Activated naive CD8-positive, alpha-beta T cell treated with anti-CD3 and anti-CD28 coated beads, Interleukin-2, amount 50 U/mL, for 16 hours (primary cell): ENCODE results near the gene RAB23.

Experiments
- DNase-seq: peaks from one replicate; pipeline ENCODE4 v3.0.0-alpha.2; 2020; ENCODE audit warnings: low read depth, low spot score

Gene RAB23

DNA sequence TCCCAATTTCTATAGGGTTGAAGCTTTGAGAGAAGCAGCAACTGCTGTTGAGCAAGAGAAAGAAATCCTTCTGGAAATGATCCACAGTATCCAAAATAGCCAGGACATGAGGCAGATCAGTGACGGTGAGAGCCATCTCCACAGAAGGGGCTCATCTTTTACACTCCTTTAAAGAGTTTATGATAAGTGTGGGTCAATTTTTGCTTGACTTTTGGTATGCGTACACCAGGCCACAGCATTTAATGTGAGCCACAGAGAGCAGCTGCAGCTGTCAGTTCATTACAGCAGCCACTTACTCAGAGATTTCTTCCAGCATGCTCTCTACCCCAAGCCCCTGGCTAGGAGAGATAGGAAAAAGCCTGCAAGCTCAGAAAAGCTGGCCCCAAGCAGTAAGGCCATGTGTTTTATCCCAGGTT lies 40.1 kb downstream of the RAB23 start:
- no peak for DNase-seq

DNA sequence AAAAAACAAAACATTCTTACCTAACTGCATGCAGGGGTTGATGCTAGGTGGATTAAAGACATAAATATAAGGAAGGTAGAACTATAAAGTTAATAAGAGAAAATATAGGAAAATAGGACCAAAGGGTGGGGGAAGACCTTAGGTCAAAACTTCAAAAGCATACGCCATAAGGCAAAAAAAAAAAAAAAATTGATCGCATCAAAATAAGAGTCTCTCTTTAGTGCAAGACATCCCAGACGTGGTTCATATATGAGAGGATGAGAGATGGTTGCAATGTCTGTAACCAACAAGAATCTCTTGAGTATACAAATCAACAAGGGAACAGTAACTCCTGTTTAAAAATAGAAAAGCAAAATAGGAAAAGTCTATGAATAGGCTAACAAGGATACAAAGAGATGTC lies 41.5 kb downstream of the RAB23 start:
- no peak for DNase-seq

- DNase-seq, result no peak
These were observed 44.4 kb downstream of the RAB23 start for GRCh38 chr6:57177545-57178265.

- DNase-seq, result no peak
These were observed 47.6 kb downstream of the RAB23 start for GRCh38 chr6:57174511-57174907.

DNA sequence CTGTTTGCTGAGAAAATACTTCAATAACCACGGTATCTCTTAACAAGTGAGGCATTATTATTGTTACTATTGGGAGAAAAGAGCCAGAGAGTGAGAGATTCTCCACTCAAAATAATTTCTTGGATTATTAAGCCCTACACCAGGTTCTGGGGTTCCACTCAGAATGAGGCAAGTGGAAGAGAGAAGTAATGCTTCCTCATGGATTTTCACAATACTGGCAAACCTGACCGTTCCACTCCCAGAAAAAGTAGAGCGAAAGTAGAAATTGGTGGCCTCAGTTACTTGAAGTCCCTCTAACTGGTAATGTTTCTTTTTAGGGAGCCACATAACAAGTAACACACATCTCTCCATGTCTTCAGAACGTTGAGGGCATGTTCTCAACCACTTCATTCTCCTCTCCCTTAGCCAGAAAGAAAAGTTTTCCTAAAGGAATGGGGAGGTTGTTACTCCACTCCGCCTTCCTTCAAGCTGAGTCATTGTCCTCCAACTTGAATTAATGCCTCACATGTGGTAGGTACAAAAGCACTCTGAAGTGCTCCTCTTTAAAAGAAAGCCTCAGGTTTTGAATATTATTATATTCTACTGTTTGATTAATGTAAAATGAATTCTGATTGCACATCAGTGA lies 48.1 kb downstream of the RAB23 start:
- no peak for DNase-seq

GRCh38 chr6:57173056-57173885 lies 48.8 kb downstream of the RAB23 start:
- no peak for DNase-seq

DNA sequence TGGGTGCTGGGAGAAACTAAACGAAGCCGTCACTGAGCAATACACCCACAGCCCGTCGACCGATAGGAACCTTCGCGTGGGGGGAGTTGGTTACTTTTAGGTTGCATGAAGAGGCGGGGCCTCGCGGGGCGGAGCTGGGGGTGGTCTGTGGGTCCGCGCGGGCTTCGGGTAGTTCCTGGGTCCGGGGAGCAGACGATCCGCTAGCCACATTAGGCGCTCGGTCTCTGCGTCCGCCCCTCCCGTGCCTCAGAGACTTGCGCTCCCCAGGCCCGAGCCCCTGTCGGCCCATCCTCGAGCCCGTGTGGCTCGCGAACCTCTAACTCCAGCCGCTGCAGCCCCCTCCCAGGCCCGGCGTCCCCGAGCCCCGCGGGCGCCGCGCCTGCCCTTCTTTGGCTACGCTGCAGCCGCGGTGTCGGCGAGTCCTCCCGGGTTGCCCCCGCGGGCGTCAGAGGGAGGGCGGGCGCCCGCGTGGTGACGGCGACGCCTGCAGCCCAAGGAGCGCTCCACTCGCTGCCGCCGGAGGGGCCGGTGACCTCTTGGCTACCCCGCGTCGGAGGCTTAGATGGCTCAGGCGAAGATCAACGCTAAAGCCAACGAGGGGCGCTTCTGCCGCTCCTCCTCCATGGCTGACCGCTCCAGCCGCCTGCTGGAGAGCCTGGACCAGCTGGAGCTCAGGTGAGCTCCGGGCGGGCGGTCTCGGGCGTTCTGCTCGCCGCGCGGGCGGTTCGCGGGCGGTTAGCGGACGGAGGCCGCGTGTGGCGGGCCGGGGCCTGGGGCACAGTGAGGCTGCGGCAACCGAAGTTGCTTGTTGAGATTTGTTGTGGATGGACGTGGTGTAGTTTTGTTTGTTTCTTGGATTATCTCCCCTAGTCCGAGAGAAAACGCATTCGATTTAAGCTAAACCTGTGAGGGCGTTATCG lies 49.7 kb downstream of the RAB23 start, which contains the start of gene BAG2:
Gene BAG2 (plus strand): TSS at position 191 of the 920 bp plus-strand sequence. CDS start 372 bp downstream, at position 563.
- peak; percentile 91 for DNase-seq

- no peak for DNase-seq
These were observed 57.0 kb downstream of the RAB23 start for GRCh38 chr6:57165080-57165479.

DNA sequence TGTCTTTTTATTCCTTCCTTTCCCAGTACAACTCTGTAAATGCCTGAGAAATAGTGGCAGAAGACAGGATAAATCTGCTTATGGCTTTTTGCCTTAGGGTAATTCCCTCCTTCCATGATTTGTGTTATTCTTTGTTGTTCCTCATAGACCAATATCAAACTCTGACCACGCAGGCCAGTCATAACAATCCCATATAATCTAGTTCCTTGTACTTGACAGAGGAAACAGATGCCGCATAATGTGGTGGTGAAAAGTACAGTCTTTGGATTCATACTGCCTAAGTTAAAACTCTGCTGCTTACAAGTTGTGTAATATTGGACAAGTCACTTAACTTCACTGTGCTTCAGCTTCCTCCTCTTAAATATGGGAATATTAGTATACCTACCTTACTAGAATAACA lies 58.2 kb downstream of the RAB23 start:
- DNase-seq, result no peak

- no peak for DNase-seq
These were observed 59.6 kb downstream of the RAB23 start for GRCh38 chr6:57162516-57162915.

GRCh38 chr6:57162028-57162427 lies 60.1 kb downstream of the RAB23 start:
- no peak for DNase-seq

DNA sequence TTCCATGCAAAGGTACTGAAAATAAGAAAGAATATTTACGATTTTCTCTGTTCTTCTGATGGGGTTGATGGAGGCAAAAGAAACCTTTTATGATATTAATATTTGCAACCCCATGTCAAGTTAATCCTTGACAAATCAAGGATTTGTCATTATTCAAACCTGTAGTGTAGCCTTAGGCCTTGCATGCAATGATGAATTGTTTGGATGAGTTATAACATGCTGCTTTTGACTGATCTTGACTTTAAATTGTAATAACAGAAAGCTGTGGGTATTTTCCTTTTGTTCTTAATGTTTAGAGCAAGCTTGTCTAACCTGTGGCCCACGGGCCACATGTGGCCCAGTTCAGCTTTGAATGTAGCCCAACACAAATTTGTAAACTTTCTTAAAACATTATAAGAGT lies 63.0 kb downstream of the RAB23 start:
- no peak for DNase-seq

DNA sequence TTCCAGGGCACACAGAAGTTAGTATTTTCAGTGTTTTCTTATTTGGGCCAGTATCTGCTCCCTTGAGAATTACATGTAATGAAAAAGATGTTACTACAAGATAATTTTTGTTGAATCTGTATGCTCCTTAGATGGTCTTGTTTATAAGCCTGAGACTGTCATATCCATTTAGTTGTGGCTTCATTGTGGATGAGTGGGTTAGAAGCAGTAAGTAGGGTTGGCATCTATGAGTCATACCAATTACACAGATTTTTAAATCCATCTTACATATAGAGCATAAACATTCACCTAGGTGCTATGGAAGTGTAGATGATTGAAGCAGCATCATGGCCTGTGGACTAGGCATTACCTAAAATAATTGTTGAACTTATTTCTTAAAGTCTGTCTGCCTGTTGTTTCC lies 63.4 kb downstream of the RAB23 start:
- no peak for DNase-seq

GRCh38 chr6:57147955-57148858 lies 73.9 kb downstream of the RAB23 start:
- no peak for DNase-seq

- DNase-seq, result no peak
These were observed 74.7 kb downstream of the RAB23 start for GRCh38 chr6:57147401-57147800.

- DNase-seq, result no peak
These were observed 78.4 kb downstream of the RAB23 start for GRCh38 chr6:57143690-57144089.

DNA sequence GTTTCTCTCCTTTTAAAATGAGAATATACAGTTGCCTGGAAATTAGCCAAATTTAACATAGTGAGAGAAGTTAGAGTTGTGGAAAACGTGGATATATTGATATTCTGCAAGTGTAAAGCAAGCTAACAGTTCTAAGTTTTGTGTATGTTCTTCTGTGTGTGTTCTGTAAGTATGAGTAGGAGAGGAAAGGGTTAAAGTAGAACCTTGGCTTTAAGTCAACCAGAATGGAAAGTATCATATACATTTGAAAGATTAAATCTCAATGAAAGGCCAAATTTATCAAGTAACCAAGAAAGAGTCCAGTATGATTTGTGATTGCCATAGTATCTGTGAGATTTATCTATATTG lies 80.0 kb downstream of the RAB23 start:
- DNase-seq, result no peak

- DNase-seq, result no peak
These were observed 80.5 kb downstream of the RAB23 start for GRCh38 chr6:57141451-57142177.

DNA sequence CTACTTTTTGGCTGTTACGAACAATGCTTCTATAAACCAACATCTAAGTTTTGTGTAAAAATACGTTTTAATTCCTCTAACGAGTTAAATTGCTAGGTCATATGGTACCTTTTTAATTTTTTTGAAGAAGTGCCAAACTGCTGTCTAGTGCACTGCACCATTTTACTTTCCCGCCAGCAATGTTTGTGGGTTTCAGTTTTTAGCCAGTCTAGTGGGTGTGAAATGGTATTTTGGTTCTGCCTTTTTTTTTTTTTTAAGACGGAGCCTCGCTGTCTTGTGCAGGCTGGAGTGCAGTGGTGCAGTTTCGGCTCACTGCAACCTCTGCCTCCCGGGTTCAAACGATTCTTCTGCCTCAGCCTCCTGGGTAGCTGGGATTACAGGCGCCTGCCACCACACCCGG lies 84.1 kb downstream of the RAB23 start:
- no peak for DNase-seq

DNA sequence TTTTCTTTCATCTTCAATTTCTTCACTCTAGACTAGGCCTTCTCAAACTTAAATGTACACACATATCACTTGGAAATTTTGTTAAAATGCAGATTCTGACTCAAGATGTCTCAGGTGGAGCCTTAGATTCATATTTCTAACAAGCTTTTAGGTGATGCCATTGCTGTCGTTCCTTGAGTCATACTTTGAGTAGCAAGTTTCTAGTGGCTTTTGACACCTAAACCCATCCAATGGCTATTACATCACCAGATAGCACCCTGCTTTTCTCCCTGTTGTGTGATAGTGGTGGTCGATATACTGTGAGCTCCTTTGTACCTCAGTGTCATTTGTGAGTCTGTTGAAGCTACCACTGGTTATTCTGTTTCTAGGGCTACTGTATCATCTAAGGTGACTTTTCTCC lies 84.8 kb downstream of the RAB23 start:
- DNase-seq, result no peak
